ENCODE measurements around the gene METTL13.

DNA sequence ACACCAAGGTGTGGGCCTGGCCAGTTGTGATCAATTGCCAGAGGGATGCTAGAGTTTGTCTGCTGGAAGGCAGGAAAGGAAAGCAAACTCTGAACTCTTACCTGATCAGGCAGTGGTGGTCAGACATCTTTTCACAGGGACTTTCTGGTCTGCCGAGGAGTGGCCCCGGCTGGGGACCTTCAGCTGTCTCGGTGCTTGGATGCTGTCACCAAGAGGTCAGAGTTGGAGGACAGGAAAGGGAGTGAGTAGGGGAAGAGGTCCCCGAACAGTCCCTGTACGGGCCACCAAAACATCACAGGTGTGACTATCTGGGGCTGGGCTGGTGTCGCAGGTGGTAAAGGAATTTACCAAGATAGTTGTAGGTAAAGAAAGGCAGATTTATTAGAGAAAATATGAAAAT, 17.7 kb upstream of the METTL13 start:
- TF ChIP-seq EZH2phosphoT487 (IDR thresholded peaks at IDR 0.05; ENCODE audit: insufficient read depth, low read depth) = no peak
- TF ChIP-seq EZH2 (IDR thresholded peaks at IDR 0.05; ENCODE audit: insufficient read depth, poor library complexity, severe bottlenecking) = no peak

Measured in GM23248 (cell line).